GM12872 (cell line): ENCODE results near the gene ADGRA1.

Source experiments
- TF ChIP-seq, protein P1 (sequence below): IDR thresholded peaks from 3 replicates; pipeline ENCODE4 v1.5.1; 2011; ENCODE audit warnings: low read depth, mild to moderate bottlenecking, low read length, moderate library complexity; ENCODE audit not compliant: insufficient read depth

The ADGRA1 gene

DNA sequence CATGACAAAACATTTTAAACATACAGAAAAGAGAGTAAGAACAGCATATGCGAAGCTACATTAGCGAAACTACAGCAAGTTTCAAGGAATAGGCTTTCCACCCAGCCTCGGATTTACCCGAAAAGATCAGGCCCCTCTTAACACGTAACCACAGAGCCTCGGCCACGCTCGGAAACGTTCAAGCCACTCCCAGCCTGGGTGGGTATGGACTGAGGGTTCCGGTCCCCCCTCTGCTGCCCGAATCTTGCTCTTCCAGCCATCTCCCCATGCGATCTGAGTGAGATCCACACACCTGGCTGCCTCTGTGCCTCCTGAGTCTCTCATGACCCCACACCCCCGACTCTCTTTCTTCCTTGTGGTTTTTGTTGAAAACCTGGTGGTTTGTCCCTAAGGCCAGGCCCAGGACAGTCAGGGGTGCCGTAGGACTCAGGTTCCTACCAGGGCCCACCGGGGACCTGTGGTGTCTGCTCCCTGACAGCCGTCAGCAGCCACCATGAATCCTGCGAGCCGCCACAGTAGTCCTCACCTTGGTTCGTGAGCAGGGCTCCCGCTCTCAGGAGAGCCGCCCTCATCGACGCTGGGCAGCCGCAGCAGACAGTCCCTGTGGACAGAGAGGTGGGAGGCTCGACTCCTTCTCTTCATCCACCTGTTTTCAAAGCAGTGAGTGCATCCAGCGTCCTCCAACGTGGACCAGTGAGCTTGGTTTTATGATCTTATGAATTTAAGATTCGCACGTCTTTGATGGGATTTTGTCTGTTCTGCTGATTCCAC, 90.8 kb downstream of the ADGRA1 start:
- TF ChIP-seq, protein P1, sequence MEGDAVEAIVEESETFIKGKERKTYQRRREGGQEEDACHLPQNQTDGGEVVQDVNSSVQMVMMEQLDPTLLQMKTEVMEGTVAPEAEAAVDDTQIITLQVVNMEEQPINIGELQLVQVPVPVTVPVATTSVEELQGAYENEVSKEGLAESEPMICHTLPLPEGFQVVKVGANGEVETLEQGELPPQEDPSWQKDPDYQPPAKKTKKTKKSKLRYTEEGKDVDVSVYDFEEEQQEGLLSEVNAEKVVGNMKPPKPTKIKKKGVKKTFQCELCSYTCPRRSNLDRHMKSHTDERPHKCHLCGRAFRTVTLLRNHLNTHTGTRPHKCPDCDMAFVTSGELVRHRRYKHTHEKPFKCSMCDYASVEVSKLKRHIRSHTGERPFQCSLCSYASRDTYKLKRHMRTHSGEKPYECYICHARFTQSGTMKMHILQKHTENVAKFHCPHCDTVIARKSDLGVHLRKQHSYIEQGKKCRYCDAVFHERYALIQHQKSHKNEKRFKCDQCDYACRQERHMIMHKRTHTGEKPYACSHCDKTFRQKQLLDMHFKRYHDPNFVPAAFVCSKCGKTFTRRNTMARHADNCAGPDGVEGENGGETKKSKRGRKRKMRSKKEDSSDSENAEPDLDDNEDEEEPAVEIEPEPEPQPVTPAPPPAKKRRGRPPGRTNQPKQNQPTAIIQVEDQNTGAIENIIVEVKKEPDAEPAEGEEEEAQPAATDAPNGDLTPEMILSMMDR = no peak

DNA sequence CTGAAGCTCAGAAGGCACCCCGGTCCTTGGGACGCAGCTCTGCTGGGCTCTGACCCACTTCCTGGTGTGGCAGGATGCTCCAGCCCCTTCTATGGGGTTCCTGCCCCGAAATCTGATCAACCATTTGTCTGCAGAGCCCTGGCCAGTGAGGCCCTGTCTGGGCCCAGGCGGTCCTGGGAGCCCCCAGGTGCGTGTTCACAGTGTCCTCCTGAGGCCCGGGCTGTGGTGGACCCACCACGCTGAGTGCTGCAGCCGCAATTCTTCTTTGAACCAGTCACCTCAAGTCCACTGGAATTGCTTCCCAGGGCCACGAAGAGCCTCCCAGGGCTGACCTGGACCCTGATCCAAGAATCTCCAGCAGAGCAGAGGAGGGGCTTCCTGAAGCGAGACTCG, 91.4 kb downstream of the ADGRA1 start:
- TF ChIP-seq, protein P1 = no peak

DNA sequence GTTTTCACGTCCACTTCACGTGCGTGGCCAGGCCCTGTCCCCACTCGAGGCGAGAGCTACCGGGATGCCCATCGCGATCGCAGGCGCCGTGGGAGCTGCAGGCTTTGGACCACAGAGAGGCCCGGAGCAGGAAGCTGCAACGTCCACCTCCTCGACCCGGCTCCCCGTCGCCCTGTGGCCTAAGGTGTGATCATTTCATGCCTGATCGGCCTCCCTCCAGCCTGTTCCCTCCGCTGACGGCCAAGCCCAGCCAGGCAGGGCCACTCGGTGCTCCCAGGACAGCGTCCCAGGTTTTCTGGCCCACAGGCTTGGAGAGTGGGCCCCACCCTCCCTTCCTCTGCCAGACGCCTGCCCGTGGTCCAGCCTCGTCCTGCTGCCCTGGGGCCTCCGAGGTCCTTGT, 91.9 kb downstream of the ADGRA1 start:
- TF ChIP-seq, protein P1 = no peak

DNA sequence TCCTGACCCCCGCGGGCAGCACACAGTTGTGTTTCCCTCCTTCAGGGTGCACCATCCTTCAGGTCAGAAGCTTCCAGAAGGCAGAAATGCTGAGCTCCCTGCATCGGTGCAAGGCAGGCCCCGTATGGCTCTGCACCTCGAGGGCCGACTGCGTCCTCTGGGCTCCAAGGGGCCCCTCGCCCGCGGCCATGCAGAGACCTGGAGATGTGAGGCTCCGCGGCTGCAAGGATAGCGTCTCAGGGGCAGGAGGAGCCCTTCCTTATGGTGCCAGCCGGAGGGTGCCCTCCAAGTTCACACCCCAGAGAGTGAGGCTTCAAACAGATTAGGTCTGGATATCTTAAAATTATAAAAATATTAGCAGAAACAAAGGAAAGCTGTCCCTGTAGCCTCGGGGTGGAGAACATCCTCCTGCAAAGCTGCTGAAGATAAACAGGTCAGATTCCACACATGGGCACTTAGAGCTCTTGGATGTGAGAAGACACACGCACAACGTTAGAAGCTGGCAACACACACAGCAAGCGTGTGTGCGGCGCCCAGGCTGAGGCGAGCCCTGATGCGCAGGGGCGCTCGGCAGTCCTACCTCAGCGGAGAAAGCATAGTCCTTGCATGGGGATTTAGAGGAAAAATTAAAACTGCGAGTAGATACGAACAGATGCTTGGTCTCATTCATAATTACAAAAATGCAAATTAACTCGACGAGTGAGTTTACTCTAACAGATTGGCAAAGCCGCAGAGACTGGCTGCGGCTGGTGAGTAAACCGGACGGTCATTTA, 92.7 kb downstream of the ADGRA1 start:
- TF ChIP-seq, protein P1 = no peak

DNA sequence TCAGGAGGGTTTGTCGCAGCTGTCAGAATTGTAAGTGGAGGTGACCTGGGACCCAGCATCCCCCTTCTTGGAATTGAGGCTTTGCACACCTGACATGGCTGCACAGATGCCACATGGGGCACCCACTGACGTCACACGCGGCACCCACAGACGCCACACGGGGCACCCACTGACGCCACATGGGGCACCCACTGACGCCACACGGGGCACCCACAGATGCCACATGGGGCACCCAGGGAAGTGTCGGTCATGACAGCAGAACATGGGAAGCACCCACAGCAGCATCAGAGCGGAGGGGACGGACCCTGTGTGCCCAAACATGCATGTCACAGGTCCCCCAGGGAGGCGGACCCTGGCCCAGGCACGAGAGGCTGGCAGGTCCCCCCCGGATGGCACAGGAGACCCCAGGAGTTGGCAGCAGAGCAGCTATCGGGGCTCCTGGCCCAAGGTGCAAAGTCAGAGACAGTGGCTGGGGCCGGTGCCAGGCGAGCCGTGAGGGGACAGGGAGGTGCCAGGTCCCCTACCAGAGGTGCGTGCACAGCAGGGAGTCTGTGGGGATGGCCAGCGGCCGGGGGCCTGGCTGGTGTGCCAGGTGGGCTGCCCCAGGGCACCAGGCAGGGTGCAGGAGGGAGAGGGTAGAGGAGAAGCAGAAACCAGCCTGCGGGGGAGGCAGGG, 93.4 kb downstream of the ADGRA1 start:
- TF ChIP-seq, protein P1 = no peak
